ENCODE results near the gene RFX8.

GRCh38 chr2:101428422-101429176 lies 46.3 kb downstream of the RFX8 start:
- no peak for TF ChIP-seq EP300 (IDR thresholded peaks at IDR 0.05; ENCODE audit: low read depth)
- no peak for TF ChIP-seq CTCF (IDR thresholded peaks at IDR 0.05)
- no peak for TF ChIP-seq POLR2A (IDR thresholded peaks at IDR 0.05)

All from transverse colon (tissue), 3 donors.